ENCODE data around the gene ST6GAL1. TPM values are rescaled to one million over a fixed set of nuclear protein-coding genes. Genes with fewer than 3 reads are reported as not detected.

ST6GAL1 gene
- 1.7 TPM for polyA plus RNA-seq (2013, experiment 1 of 2)
- polyA plus RNA-seq (2013, experiment 2 of 2) = 1.7 TPM

GRCh38 chr3:186930143-186930640, at the start of gene ST6GAL1:
TSS of gene ST6GAL1 (plus strand) at chr3:186930526. CDS start at chr3:187042704, 112,178 bp downstream.
- Histone ChIP-seq H2BK120ac (ENCODE audit: low read depth, low read length) (no peak within 1 kb of the TSS), H3K27ac (ENCODE audit: low read length, poor library complexity, severe bottlenecking) (peak within 1 kb of the TSS; percentile 53), H3K14ac (ENCODE audit: low read length in 2 of 2) (peak within 1 kb of the TSS in 1 of 2 experiments; percentile 37), H2BK12ac (ENCODE audit: low read length in 2 of 2) (peak within 1 kb of the TSS in 1 of 2 experiments; percentile 55), H2BK5ac (ENCODE audit: low read depth, low read length, poor library complexity, severe bottlenecking) (no peak within 1 kb of the TSS), H3K23ac (ENCODE audit: low read length in 2 of 2) (peak within 1 kb of the TSS in 1 of 2 experiments; percentile 50), H3K4ac (ENCODE audit: low read depth in 1 of 2, low read length in 2 of 2) (peak within 1 kb of the TSS in 1 of 2 experiments; percentile 30), H3K4me3 (ENCODE audit: insufficient read depth in 1 of 2, low read depth in 1 of 2, low read length in 2 of 2) (peak within 1 kb of the TSS; percentile 81 to 82), H2BK15ac (ENCODE audit: low read depth, poor library complexity, severe bottlenecking) (no peak within 1 kb of the TSS), H3K4me2 (ENCODE audit: low read length, poor library complexity, severe bottlenecking) (peak within 1 kb of the TSS; percentile 90), H3K36me3 (ENCODE audit: control insufficient read depth in 1 of 2, insufficient read depth in 2 of 2, low read depth in 1 of 2, low read length in 2 of 2) (no peaks in the 10 kb centered on the region), H4K8ac (ENCODE audit: low read length) (peak within 1 kb of the TSS; percentile 41), H3K9me3 (ENCODE audit: control insufficient read depth, low read length) (no peaks in the 10 kb centered on the region), H3K27me3 (ENCODE audit: control insufficient read depth in 1 of 2, insufficient read depth in 1 of 2, low read length in 2 of 2) (peaks cover 0 to 34% of the 10 kb centered on the region in 2 experiments), H3K9ac (ENCODE audit: low read length) (peak within 1 kb of the TSS; percentile 70), H3K79me1 (replicated peaks; ENCODE audit: low read length, poor library complexity, severe bottlenecking) (peaks cover 15% of the 10 kb centered on the region), H2AK5ac (ENCODE audit: low read length, severe bottlenecking) (no peak within 1 kb of the TSS), H4K91ac (ENCODE audit: low read length) (no peak within 1 kb of the TSS), H3K4me1 (ENCODE audit: control insufficient read depth, insufficient read depth, low read depth, low read length) (peaks cover 9% of the 10 kb centered on the region), H3K18ac (ENCODE audit: low read depth in 1 of 2, low read length in 2 of 2) (peak within 1 kb of the TSS in 1 of 2 experiments; percentile 86), H2AFZ (ENCODE audit: low read depth, low read length) (peak within 1 kb of the TSS; percentile 84)
- WGBS = 2% methylated on average over 33 of the region's 38 CpGs
- DNase-seq = peak; percentile 60

GRCh38 chr3:186882150-186882524, 48.2 kb upstream of the ST6GAL1 start:
- Histone ChIP-seq H3K79me1 (replicated peaks; ENCODE audit: low read length, poor library complexity, severe bottlenecking) (no peaks in the 10 kb centered on the region), H4K91ac (ENCODE audit: low read length) (no peak overlapping the region), H3K36me3 (ENCODE audit: control insufficient read depth in 1 of 2, insufficient read depth in 2 of 2, low read depth in 1 of 2, low read length in 2 of 2) (no peaks in the 10 kb centered on the region), H4K8ac (ENCODE audit: low read length) (no peak overlapping the region), H3K4me1 (ENCODE audit: control insufficient read depth, insufficient read depth, low read depth, low read length) (peaks cover 3% of the 10 kb centered on the region), H3K14ac (ENCODE audit: low read length in 2 of 2) (no peak overlapping the region), H2AK5ac (ENCODE audit: low read length, severe bottlenecking) (no peak overlapping the region), H3K27ac (ENCODE audit: low read length, poor library complexity, severe bottlenecking) (no peak overlapping the region), H3K18ac (ENCODE audit: low read depth in 1 of 2, low read length in 2 of 2) (no peak overlapping the region), H3K4ac (ENCODE audit: low read depth in 1 of 2, low read length in 2 of 2) (no peak overlapping the region), H3K9me3 (ENCODE audit: control insufficient read depth, low read length) (no peaks in the 10 kb centered on the region), H3K4me2 (ENCODE audit: low read length, poor library complexity, severe bottlenecking) (no peak overlapping the region), H2AFZ (ENCODE audit: low read depth, low read length) (no peak overlapping the region), H3K27me3 (ENCODE audit: control insufficient read depth in 1 of 2, insufficient read depth in 1 of 2, low read length in 2 of 2) (peaks cover 0 to 12% of the 10 kb centered on the region in 2 experiments), H2BK5ac (ENCODE audit: low read depth, low read length, poor library complexity, severe bottlenecking) (no peak overlapping the region), H2BK15ac (ENCODE audit: low read depth, poor library complexity, severe bottlenecking) (no peak overlapping the region), H3K4me3 (ENCODE audit: insufficient read depth in 1 of 2, low read depth in 1 of 2, low read length in 2 of 2) (no peak overlapping the region), H3K9ac (ENCODE audit: low read length) (no peak overlapping the region), H2BK120ac (ENCODE audit: low read depth, low read length) (no peak overlapping the region), H2BK12ac (ENCODE audit: low read length in 2 of 2) (no peak overlapping the region), H3K23ac (ENCODE audit: low read length in 2 of 2) (no peak overlapping the region)
- WGBS = 46% methylated on average over 2 of the region's 4 CpGs
- DNase-seq = no peak

- Histone ChIP-seq H3K4me3 (ENCODE audit: insufficient read depth in 1 of 2, low read depth in 1 of 2, low read length in 2 of 2) (no peak overlapping the region), H2AFZ (ENCODE audit: low read depth, low read length) (no peak overlapping the region), H3K27me3 (ENCODE audit: control insufficient read depth in 1 of 2, insufficient read depth in 1 of 2, low read length in 2 of 2) (peaks cover 0 to 16% of the 10 kb centered on the region in 2 experiments), H3K79me1 (replicated peaks; ENCODE audit: low read length, poor library complexity, severe bottlenecking) (no peaks in the 10 kb centered on the region), H2BK15ac (ENCODE audit: low read depth, poor library complexity, severe bottlenecking) (no peak overlapping the region), H2BK12ac (ENCODE audit: low read length in 2 of 2) (no peak overlapping the region), H3K36me3 (ENCODE audit: control insufficient read depth in 1 of 2, insufficient read depth in 2 of 2, low read depth in 1 of 2, low read length in 2 of 2) (no peaks in the 10 kb centered on the region), H2BK5ac (ENCODE audit: low read depth, low read length, poor library complexity, severe bottlenecking) (no peak overlapping the region), H4K91ac (ENCODE audit: low read length) (no peak overlapping the region), H3K4me2 (ENCODE audit: low read length, poor library complexity, severe bottlenecking) (peak overlapping the region; percentile 0), H3K18ac (ENCODE audit: low read depth in 1 of 2, low read length in 2 of 2) (no peak overlapping the region), H3K9ac (ENCODE audit: low read length) (no peak overlapping the region), H2BK120ac (ENCODE audit: low read depth, low read length) (no peak overlapping the region), H3K14ac (ENCODE audit: low read length in 2 of 2) (no peak overlapping the region), H3K27ac (ENCODE audit: low read length, poor library complexity, severe bottlenecking) (no peak overlapping the region), H4K8ac (ENCODE audit: low read length) (no peak overlapping the region), H3K9me3 (ENCODE audit: control insufficient read depth, low read length) (no peaks in the 10 kb centered on the region), H3K4ac (ENCODE audit: low read depth in 1 of 2, low read length in 2 of 2) (no peak overlapping the region), H3K4me1 (ENCODE audit: control insufficient read depth, insufficient read depth, low read depth, low read length) (peaks cover 3% of the 10 kb centered on the region), H2AK5ac (ENCODE audit: low read length, severe bottlenecking) (no peak overlapping the region), H3K23ac (ENCODE audit: low read length in 2 of 2) (no peak overlapping the region)
- DNase-seq = peak; percentile 85
- 57% methylated on average over 4 of the region's 6 CpGs for WGBS
Observed at GRCh38 chr3:186882881-186883685, 47.2 kb upstream of the ST6GAL1 start.

GRCh38 chr3:186883686-186884058, 46.7 kb upstream of the ST6GAL1 start:
- DNase-seq = peak; percentile 14
- Histone ChIP-seq H3K9ac (ENCODE audit: low read length) (no peak overlapping the region), H3K14ac (ENCODE audit: low read length in 2 of 2) (no peak overlapping the region), H2BK12ac (ENCODE audit: low read length in 2 of 2) (no peak overlapping the region), H3K79me1 (replicated peaks; ENCODE audit: low read length, poor library complexity, severe bottlenecking) (no peaks in the 10 kb centered on the region), H3K23ac (ENCODE audit: low read length in 2 of 2) (no peak overlapping the region), H3K18ac (ENCODE audit: low read depth in 1 of 2, low read length in 2 of 2) (no peak overlapping the region), H3K36me3 (ENCODE audit: control insufficient read depth in 1 of 2, insufficient read depth in 2 of 2, low read depth in 1 of 2, low read length in 2 of 2) (no peaks in the 10 kb centered on the region), H3K4me1 (ENCODE audit: control insufficient read depth, insufficient read depth, low read depth, low read length) (peaks cover 3% of the 10 kb centered on the region), H2AFZ (ENCODE audit: low read depth, low read length) (no peak overlapping the region), H2BK120ac (ENCODE audit: low read depth, low read length) (no peak overlapping the region), H4K91ac (ENCODE audit: low read length) (no peak overlapping the region), H2AK5ac (ENCODE audit: low read length, severe bottlenecking) (no peak overlapping the region), H3K4me2 (ENCODE audit: low read length, poor library complexity, severe bottlenecking) (no peak overlapping the region), H3K4ac (ENCODE audit: low read depth in 1 of 2, low read length in 2 of 2) (no peak overlapping the region), H3K27me3 (ENCODE audit: control insufficient read depth in 1 of 2, insufficient read depth in 1 of 2, low read length in 2 of 2) (peaks cover 0 to 19% of the 10 kb centered on the region in 2 experiments), H2BK5ac (ENCODE audit: low read depth, low read length, poor library complexity, severe bottlenecking) (no peak overlapping the region), H2BK15ac (ENCODE audit: low read depth, poor library complexity, severe bottlenecking) (no peak overlapping the region), H4K8ac (ENCODE audit: low read length) (no peak overlapping the region), H3K4me3 (ENCODE audit: insufficient read depth in 1 of 2, low read depth in 1 of 2, low read length in 2 of 2) (no peak overlapping the region), H3K9me3 (ENCODE audit: control insufficient read depth, low read length) (no peaks in the 10 kb centered on the region), H3K27ac (ENCODE audit: low read length, poor library complexity, severe bottlenecking) (no peak overlapping the region)
- 89% methylated on average over 1 of the region's 1 CpG for WGBS
